Omental fat pad (tissue), 4 donors: ENCODE results near the gene ZC3H7A. TPM values are rescaled to one million over a fixed set of nuclear protein-coding genes. Genes with fewer than 3 reads are reported as not detected.

Source experiments
- ATAC-seq: fragments of 150-250 bp; one replicate; pipeline ENCODE4 v1.9.1; 2016; ENCODE audit warnings: mild to moderate bottlenecking, moderate library complexity; ENCODE audit not compliant: low FRiP score
- DNase-seq: peaks from one replicate; pipeline ENCODE4 v3.0.0-alpha.2; 2019; ENCODE audit warnings: low spot score
- total RNA-seq, 4 donors: library from RNA; depleted of rRNA; stranded (reverse); fragments of >200 nt; gene quantifications; one replicate each; pipeline ENCODE4 v1.1.0, GENCODE V29; 2016
- TF ChIP-seq, protein P1 (sequence below), 3 donors: fragments of 450-650 bp; IDR thresholded peaks; one replicate each; pipeline ENCODE4 v1.5.1; 2016 to 2017; ENCODE audit warnings: antibody characterized with exemption in 3 of 3, mild to moderate bottlenecking in 3 of 3, moderate library complexity in 2 of 3

ZC3H7A gene
- total RNA-seq, 4 donors from 2014 or later, result 38.0 to 74.7 (median 53.6) TPM

DNA sequence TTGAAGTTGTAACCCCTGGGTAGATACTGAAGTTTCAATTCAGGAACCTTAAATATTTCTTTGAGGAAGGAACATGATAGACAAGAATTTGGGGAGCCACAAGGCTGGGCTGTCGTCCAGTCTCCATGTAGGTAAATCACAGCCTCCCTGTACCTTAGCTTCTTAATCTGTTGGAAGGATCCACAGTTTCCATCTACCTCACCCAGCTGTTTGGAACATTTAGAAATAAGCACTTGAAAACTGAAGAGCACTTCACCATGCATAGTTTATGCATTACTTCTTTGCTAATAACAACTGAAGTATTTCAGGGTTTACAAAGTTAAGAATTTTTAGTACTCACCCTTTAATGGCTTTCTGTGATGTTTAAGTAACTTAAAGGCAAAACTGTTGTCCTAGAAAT lies 71.6 kb downstream of the ZC3H7A start:
- ATAC-seq (no peak), DNase-seq (no peak)
- TF ChIP-seq, protein P1, sequence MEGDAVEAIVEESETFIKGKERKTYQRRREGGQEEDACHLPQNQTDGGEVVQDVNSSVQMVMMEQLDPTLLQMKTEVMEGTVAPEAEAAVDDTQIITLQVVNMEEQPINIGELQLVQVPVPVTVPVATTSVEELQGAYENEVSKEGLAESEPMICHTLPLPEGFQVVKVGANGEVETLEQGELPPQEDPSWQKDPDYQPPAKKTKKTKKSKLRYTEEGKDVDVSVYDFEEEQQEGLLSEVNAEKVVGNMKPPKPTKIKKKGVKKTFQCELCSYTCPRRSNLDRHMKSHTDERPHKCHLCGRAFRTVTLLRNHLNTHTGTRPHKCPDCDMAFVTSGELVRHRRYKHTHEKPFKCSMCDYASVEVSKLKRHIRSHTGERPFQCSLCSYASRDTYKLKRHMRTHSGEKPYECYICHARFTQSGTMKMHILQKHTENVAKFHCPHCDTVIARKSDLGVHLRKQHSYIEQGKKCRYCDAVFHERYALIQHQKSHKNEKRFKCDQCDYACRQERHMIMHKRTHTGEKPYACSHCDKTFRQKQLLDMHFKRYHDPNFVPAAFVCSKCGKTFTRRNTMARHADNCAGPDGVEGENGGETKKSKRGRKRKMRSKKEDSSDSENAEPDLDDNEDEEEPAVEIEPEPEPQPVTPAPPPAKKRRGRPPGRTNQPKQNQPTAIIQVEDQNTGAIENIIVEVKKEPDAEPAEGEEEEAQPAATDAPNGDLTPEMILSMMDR (IDR thresholded peaks at IDR 0.05), result no peak

DNA sequence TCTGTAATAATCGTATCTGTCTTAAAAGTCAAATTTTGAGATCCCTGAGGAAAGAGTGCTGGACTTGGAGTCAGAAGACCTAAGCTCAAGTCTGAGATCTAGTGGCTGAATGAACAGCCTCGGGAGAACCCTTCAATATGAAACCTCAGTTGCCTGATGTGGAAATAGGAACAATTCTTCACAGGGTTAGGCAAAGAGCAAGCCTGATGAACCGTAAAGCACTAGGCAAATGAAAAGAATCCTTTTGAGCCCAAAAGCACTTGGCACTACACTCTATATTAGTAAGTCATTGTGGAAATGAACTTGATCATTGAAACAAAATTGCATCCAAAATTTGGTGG lies 74.6 kb downstream of the ZC3H7A start:
- ATAC-seq, result no peak
- TF ChIP-seq, protein P1 (IDR thresholded peaks at IDR 0.05), result no peak
- DNase-seq, result no peak

DNA sequence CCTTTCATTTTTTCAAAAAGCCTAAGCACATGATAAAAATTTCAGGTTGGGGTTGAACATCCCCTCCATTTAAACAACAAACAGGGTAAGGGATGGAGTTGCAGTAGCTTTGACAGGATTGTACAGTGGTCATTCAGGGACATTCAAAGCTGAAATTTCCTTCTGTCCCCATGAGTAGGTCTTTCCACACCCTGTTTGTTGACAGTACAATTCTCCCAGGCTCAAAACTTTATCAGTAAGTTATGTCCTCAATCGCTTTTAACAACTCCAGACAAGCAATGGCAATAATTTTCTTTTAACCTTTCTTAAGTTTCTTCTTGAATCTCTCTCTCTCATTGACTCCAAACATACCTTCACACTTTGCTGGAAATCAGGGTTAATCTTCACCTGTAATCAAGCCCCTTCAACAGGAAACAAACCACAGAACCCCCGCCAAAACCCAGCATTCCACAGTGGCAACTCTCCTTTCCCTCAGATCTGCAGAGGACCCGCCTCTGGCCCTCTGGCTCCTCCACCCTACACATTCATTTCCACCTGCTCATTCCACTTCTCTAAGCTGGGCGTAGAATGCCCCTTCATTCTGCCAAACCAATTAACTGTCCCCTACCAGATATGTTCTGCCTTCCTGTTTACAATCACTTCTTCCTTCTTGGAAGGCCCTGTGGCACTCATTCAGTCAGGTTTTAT lies 75.1 kb downstream of the ZC3H7A start:
- TF ChIP-seq, protein P1 (IDR thresholded peaks at IDR 0.05), result no peak
- ATAC-seq (no peak), DNase-seq (no peak)

DNA sequence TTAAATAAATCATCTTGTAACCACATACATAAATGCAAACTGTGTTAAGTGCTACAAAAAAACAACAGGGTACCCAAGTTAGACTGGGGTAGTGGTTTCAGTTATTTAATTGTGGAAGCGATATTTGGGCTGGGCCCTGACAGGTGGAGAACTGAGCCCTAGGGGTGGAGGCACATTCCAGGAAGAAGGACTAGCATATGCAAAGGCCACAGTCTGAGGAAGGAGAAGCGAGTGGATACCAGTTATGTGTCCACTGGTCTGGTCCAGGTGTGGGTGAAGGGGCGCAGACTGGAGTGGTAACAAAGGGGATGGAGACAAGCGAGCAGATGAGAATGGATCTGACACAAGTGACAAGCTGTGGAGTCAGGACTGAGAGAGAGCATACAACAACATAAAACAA lies 77.3 kb downstream of the ZC3H7A start:
- TF ChIP-seq, protein P1 (IDR thresholded peaks at IDR 0.05), result no peak
- no peak for ATAC-seq
- no peak for DNase-seq

DNA sequence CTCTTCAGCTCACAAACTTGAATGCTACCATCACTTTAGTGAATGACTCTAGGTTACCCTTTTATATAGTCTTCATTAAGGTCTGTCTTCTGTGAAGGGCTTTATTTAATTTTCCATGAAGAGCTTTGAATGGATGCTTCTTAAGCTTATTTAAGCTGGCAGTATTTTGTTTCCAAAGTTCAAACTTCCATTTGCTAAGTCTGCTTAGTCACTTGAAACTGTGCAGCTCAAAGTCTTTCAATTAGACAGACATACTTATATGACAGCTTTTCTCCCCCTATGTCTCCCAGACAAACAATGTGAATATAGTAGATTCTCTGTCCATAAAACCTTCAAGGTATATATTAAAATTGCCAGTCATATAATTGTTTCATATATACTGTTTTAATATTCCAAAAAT lies 77.9 kb downstream of the ZC3H7A start:
- DNase-seq (no peak), ATAC-seq (no peak)
- TF ChIP-seq, protein P1 (IDR thresholded peaks at IDR 0.05), result no peak

GRCh38 chr16:11717811-11718210 lies 79.2 kb downstream of the ZC3H7A start:
- no peak for DNase-seq
- ATAC-seq, result no peak
- TF ChIP-seq, protein P1 (IDR thresholded peaks at IDR 0.05), result no peak

DNA sequence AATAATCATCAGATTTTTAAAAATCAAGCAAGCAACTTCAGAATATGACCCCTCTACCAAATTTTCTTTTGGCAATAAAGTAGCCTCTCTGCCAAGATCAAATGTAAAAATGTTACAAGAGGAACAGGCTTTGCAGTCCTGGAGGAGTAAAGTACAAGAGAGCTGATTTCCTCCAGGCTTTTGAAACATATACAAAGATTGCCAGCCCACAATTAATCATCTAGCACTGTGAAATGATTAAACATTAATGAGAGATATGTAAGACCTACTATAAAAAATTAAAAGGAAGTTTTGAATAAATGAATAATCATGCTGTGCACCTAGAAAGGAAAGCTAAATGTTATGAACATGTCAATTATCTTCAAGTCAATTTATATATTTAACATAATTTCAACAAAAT lies 80.7 kb downstream of the ZC3H7A start:
- no peak for ATAC-seq

More for the DNA sequence above, 80.7 kb downstream of the ZC3H7A start:
- TF ChIP-seq, protein P1 (IDR thresholded peaks at IDR 0.05), result no peak
- DNase-seq, result no peak
